ENCODE data around the gene TAF4.

DNA sequence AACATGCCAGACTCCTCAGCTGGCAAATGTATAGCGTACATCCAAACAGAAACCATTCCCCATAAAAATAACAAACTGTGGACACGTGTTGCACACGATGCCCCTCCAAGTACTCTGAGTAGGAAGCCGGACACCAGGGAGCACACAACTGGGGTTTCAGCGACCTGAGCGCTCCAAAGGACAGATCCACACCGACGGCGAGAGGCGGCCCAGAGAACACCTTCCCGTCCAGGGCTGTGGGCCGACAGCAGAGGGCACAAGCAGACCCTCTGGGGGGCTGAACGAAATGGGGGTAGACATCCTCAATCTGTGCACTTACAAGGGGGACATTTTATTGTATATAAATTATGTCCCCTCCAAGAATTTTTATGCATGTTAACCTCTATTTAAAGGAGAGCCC lies 24.7 kb downstream of the TAF4 start:
- TF ChIP-seq YY1 (IDR thresholded peaks at IDR 0.05; ENCODE audit: insufficient read depth, insufficient read length) (no peak), ZNF274 (IDR thresholded peaks at IDR 0.05; ENCODE audit: low read depth, low read length) (no peak)

Data from NT2/D1 (cell line).